Keratinocyte (primary cell): ENCODE measurements around the gene FAM13C. TPM values are rescaled to one million over a fixed set of nuclear protein-coding genes. Genes with fewer than 3 reads are reported as not detected.

Experiments
- DNase-seq: peaks from one replicate; pipeline ENCODE4 v3.0.0-alpha.2; 2011; ENCODE audit warnings: low read depth, missing footprints, low spot score
- FAIRE-seq: peaks from 2 replicates; lab custom pipeline; 2011; peaks lifted over from hg19 to GRCh38; lab: Jason Lieb, UNC
- H2AFZ ChIP-seq: 2 replicates; pipeline ENCODE4 v1.6.0; 2012; ENCODE audit warnings: low read length, control low read depth, inconsistent platforms; ENCODE audit not compliant: control insufficient read depth
- H3K27ac ChIP-seq: 2 replicates; pipeline ENCODE4 v1.5.1; 2011; ENCODE audit warnings: low read length; ENCODE audit not compliant: control insufficient read depth, insufficient read depth
- H3K27me3 ChIP-seq: 3 replicates; pipeline ENCODE4 v1.6.0; 2011; ENCODE audit warnings: low read length; ENCODE audit not compliant: control insufficient read depth, insufficient read depth; ENCODE audit errors: extremely low read depth
- H3K36me3 ChIP-seq, 2 experiments: 2 replicates in 1 of 2; 3 replicates in 1 of 2; pipeline ENCODE4 v1.5.1; 2011; ENCODE audit warnings: low read length in 2 of 2, mild to moderate bottlenecking in 1 of 2; ENCODE audit not compliant: control insufficient read depth in 2 of 2, insufficient read depth in 2 of 2; ENCODE audit errors: extremely low read depth in 1 of 2
- H3K4me1 ChIP-seq: 3 replicates; pipeline ENCODE4 v1.5.1; 2011; ENCODE audit warnings: low read length; ENCODE audit not compliant: control insufficient read depth, insufficient read depth; ENCODE audit errors: extremely low read depth
- H3K4me2 ChIP-seq: 3 replicates; pipeline ENCODE4 v1.6.0; 2011; ENCODE audit warnings: low read depth, low read length; ENCODE audit not compliant: control insufficient read depth, insufficient read depth; ENCODE audit errors: extremely low read depth
- H3K4me3 ChIP-seq, 3 experiments: fragments of 200-600 bp in 1 of 3; sonication (generic) in 1 of 3; 2 replicates in 2 of 3; 3 replicates in 1 of 3; pipeline ENCODE4 v1.5.1; 2011 to 2016; ENCODE audit warnings: low read length in 3 of 3, mild to moderate bottlenecking in 3 of 3, control low read depth in 2 of 3, inconsistent platforms in 1 of 3, low read depth in 1 of 3, mixed read lengths in 1 of 3, mixed run types in 1 of 3, moderate library complexity in 1 of 3; ENCODE audit not compliant: control insufficient read depth in 2 of 3, insufficient read depth in 2 of 3; ENCODE audit errors: extremely low read depth in 1 of 3
- H3K79me2 ChIP-seq: 2 replicates; pipeline ENCODE4 v1.6.0; 2012; ENCODE audit warnings: low read length; ENCODE audit not compliant: control insufficient read depth, insufficient read depth
- H3K9ac ChIP-seq: 3 replicates; pipeline ENCODE4 v1.6.0; 2011; ENCODE audit warnings: low read length; ENCODE audit not compliant: control insufficient read depth, insufficient read depth; ENCODE audit errors: extremely low read depth
- H3K9me1 ChIP-seq: 3 replicates; pipeline ENCODE4 v1.6.0; 2011; ENCODE audit warnings: low read length; ENCODE audit not compliant: control insufficient read depth, insufficient read depth; ENCODE audit errors: extremely low read depth
- H3K9me3 ChIP-seq: 2 replicates; pipeline ENCODE4 v1.5.1; 2012; ENCODE audit warnings: low read depth, low read length; ENCODE audit not compliant: control insufficient read depth
- H4K20me1 ChIP-seq: 3 replicates; pipeline ENCODE4 v1.6.0; 2011; ENCODE audit warnings: low read length; ENCODE audit not compliant: control insufficient read depth, insufficient read depth; ENCODE audit errors: extremely low read depth
- EZH2 ChIP-seq: IDR thresholded peaks from one replicate; pipeline ENCODE4 v1.6.1; 2012; ENCODE audit warnings: inconsistent platforms, mild to moderate bottlenecking, low read length, moderate library complexity
- dilution Hi-C: fragments of 300-500 bp; cut with MboI; formaldehyde crosslinking; loops from one replicate; pipeline ENCODE4 v1.7.0; 2020; ENCODE audit warnings: low sequenced_read_pairs; ENCODE audit not compliant: extremely low pct_ligation_motif_present
- polyA plus RNA-seq, 5 experiments: library from polyadenylated mRNA; depleted of rRNA in 3 of 5; stranded (reverse) in 3 of 5; stranded (forward) in 1 of 5; unstranded in 1 of 5; fragments of >200 nt; gene quantifications; 1 replicate in 1 of 5; 2 replicates in 3 of 5; 3 replicates in 1 of 5; pipeline versions ENCODE4 v1.2.1 to v1.2.3, GENCODE V29; 2011 to 2012; ENCODE audit warnings: missing spikeins in 2 of 5, low read depth in 1 of 5, low replicate concordance in 1 of 5
- TF ChIP-seq, protein P1 (sequence below), 3 experiments: IDR thresholded peaks in 1 of 3; conservative IDR thresholded peaks in 1 of 3; optimal IDR thresholded peaks in 1 of 3; 2 replicates in 2 of 3; 3 replicates in 1 of 3; pipeline versions ENCODE3 to v1.5.1; 2011; ENCODE audit warnings: low read length in 3 of 3, mild to moderate bottlenecking in 3 of 3, moderate library complexity in 2 of 3, control low read depth in 1 of 3, inconsistent platforms in 1 of 3; ENCODE audit not compliant: insufficient read depth in 2 of 3; ENCODE audit errors: extremely low read depth in 1 of 3

The FAM13C gene
- polyA plus RNA-seq, 1 donor (not counting 4 experiments of a cell fraction or from before 2014, with no cell fraction given): 0.58 TPM

DNA sequence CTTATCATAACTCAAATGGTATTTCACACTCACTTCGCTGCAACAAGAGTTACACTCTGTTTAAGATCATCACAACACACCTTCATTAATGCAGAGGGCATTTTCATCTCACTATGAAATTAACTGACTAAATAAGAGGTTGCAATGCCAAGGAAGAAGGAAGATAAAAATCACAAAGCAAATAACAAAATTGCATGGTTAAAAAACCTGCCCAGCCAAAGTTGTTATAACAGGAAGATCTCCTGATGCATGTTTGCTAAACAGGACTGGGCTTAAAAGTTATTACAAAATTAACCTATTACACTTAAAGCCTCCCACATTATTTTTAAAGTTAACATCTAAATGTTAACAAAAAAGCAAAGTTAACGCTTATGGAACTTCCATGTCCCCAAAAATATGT is 11.8 kb downstream of the FAM13C start:
- Histone ChIP-seq H3K36me3 (no peaks in the 10 kb centered on the region), H3K9me3 (no peaks in the 10 kb centered on the region), H3K79me2 (no peaks in the 10 kb centered on the region), H3K27ac (no peak overlapping the region), H2AFZ (no peak overlapping the region), H3K4me2 (no peak overlapping the region), H3K27me3 (no peaks in the 10 kb centered on the region), H3K9ac (no peak overlapping the region), H4K20me1 (no peaks in the 10 kb centered on the region), H3K4me3 (no peak overlapping the region), H3K4me1 (no peaks in the 10 kb centered on the region), H3K9me1 (no peaks in the 10 kb centered on the region)
- TF ChIP-seq, protein P1, sequence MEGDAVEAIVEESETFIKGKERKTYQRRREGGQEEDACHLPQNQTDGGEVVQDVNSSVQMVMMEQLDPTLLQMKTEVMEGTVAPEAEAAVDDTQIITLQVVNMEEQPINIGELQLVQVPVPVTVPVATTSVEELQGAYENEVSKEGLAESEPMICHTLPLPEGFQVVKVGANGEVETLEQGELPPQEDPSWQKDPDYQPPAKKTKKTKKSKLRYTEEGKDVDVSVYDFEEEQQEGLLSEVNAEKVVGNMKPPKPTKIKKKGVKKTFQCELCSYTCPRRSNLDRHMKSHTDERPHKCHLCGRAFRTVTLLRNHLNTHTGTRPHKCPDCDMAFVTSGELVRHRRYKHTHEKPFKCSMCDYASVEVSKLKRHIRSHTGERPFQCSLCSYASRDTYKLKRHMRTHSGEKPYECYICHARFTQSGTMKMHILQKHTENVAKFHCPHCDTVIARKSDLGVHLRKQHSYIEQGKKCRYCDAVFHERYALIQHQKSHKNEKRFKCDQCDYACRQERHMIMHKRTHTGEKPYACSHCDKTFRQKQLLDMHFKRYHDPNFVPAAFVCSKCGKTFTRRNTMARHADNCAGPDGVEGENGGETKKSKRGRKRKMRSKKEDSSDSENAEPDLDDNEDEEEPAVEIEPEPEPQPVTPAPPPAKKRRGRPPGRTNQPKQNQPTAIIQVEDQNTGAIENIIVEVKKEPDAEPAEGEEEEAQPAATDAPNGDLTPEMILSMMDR (optimal IDR thresholded peaks at IDR 0.05 in 1 of 3, IDR thresholded peaks at IDR 0.05 in 1 of 3, conservative IDR thresholded peaks at IDR 0.05 in 1 of 3; ENCODE audit: extremely low read depth in 1 of 3, insufficient read depth in 2 of 3, low read length in 3 of 3): no peak
- TF ChIP-seq EZH2: no peak
- dilution Hi-C loops: no loop called here
- DNase-seq (no peak), FAIRE-seq (no peak)

DNA sequence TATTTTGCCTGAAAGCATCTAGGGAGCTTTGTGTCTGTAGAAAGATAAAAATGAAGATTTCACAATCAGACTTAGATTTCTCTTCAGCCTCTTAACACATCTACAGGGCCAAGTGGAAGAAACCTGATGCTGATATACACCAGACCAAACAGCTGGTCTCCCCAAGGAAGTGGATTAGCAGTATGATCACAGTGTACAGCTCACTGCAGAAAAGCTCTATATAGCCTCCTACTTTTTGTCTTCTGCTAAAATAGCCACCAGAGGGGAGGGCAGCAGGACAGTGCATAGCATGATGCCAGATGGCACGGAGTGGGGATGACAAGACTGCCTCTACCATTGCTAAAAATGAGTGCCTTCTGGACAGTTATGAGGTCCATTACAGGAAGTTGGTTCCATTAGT is 16.0 kb downstream of the FAM13C start:
- Histone ChIP-seq H3K9me3 (no peaks in the 10 kb centered on the region), H3K9me1 (no peaks in the 10 kb centered on the region), H3K36me3 (no peaks in the 10 kb centered on the region), H3K4me3 (no peak overlapping the region), H3K79me2 (no peaks in the 10 kb centered on the region), H4K20me1 (no peaks in the 10 kb centered on the region), H3K9ac (no peak overlapping the region), H3K27me3 (no peaks in the 10 kb centered on the region), H2AFZ (no peak overlapping the region), H3K4me1 (no peaks in the 10 kb centered on the region), H3K4me2 (no peak overlapping the region), H3K27ac (no peak overlapping the region)
- no peak for DNase-seq
- dilution Hi-C loops: no loop called here
- no peak for FAIRE-seq
- TF ChIP-seq, protein P1 (optimal IDR thresholded peaks at IDR 0.05 in 1 of 3, IDR thresholded peaks at IDR 0.05 in 1 of 3, conservative IDR thresholded peaks at IDR 0.05 in 1 of 3; ENCODE audit: extremely low read depth in 1 of 3, insufficient read depth in 2 of 3, low read length in 3 of 3): no peak
- TF ChIP-seq EZH2: no peak
